GM12872 (cell line): ENCODE results near the gene CDADC1.

Source experiments
- CTCF ChIP-seq: IDR thresholded peaks from 3 replicates; pipeline ENCODE4 v1.5.1; 2011; ENCODE audit warnings: low read depth, mild to moderate bottlenecking, low read length, moderate library complexity; ENCODE audit not compliant: insufficient read depth

CDADC1 gene

GRCh38 chr13:49214917-49215376 is 32.8 kb upstream of the CDADC1 start:
- TF ChIP-seq CTCF = peak; percentile 42; the same call in 1 of the 3 replicates

GRCh38 chr13:49216334-49216733 is 31.4 kb upstream of the CDADC1 start:
- no peak for TF ChIP-seq CTCF

- no peak for TF ChIP-seq CTCF
These were observed 29.7 kb upstream of the CDADC1 start for GRCh38 chr13:49217962-49218492.

DNA sequence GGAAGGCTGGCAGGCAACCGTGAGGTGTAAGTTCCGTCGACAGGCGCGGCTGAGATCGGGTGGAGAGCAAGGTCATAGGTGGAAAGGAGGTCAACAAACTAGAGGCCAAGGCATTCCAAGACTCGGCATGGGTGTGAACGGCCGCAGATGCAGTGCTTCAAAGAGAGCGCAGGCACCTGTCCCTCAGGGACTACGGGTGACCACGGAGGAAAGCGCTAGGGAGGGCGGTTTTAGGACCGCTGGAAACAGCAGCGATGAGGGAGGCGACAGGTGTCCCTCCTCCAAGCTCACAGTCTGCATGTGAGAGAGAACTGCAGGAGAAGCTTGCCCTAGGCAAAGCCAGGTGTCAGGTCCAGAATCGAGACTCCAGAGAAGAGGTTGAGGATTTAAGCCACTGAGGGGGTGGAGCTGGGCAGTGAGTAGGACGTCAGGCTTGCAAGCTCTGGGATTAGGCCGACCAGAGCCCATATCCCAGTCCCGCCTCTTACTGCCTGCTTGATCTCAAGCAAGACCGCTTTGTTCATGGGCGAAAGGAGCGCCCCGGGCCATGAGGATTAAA is 29.2 kb upstream of the CDADC1 start:
- no peak for TF ChIP-seq CTCF

DNA sequence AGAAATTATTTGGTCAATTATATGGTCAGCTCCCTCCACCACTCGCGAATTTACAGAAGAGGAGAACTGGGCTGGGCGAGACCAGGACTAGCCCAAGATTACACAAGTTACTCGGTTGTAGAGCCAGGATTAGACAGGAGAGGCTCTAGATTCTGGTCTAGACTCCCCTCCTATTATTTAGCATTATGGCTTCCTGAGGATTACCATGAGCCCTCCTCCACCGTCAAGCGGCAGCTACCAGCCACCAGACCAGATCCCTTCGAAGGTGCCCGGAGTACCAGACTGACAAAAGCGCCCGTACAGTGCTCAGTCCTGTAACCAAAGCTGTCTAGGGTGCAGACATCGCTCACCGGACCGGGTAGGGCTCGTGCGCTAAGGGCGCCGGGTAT is 28.1 kb upstream of the CDADC1 start:
- no peak for TF ChIP-seq CTCF

- peak; percentile 44; the same call in 2 of the 3 replicates for TF ChIP-seq CTCF
These were observed 27.5 kb upstream of the CDADC1 start, which contains the start of gene MLNR for GRCh38 chr13:49220036-49220855. Gene MLNR (plus strand): TSS chr13:49220338. CDS start chr13:49220338, 0 bp downstream.

- TF ChIP-seq CTCF = no peak
These were observed 26.7 kb upstream of the CDADC1 start for GRCh38 chr13:49220856-49221589.
